ENCODE measurements around the gene SMAD6. TPM values are rescaled to one million over a fixed set of nuclear protein-coding genes. Genes with fewer than 3 reads are reported as not detected.

Gene SMAD6
- total RNA-seq, 1 experiment from 2014 or later, result 8.9 TPM

DNA sequence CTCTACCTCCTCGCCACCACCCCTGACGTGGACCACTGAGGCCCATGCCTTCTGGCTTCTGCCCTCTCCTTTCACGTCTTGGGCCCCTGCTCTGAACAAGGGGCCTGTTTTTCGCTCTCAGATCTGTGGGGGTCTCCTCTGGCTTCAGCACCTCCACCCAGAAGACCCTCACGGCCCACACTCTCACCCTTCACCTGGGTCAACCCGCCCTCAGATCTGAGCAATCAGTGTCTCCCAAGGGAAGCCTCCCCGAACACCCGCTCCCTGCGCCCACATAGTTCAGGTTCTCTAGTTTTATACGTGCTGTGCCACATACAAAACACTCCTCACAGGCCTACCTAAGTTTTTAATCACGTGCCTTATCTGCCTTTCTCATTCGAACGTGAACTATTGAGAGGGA is 48.2 kb upstream of the SMAD6 start:
- no TSS peak for BruUV-seq (replicated peaks)
- DNase-seq, result no peak
- Mint-ChIP-seq H3K4me3 (ENCODE audit: unreplicated experiment) (no peak overlapping the region), H3K27me3 (ENCODE audit: insufficient read depth, unreplicated experiment) (no peaks in the 10 kb centered on the region), H3K36me3 (ENCODE audit: insufficient read depth, unreplicated experiment) (no peaks in the 10 kb centered on the region), H3K9me3 (ENCODE audit: unreplicated experiment) (no peaks in the 10 kb centered on the region), H3K4me1 (ENCODE audit: low read depth, unreplicated experiment) (peaks cover 30% of the 10 kb centered on the region), H3K27ac (ENCODE audit: unreplicated experiment) (no peak overlapping the region)
- ChIA-PET POLR2A (interaction anchor here (0.6 kb wide), 1 partner anchor 255 kb away, joined by 3 read pairs; no protein-coding TSS in a partner anchor), CTCF (no interaction called here)
- no peak overlapping the region for H3K4me3 ChIP-seq (ENCODE audit: low read depth, low read length)
- no peaks in the 10 kb centered on the region for H3K9me3 ChIP-seq
- TF ChIP-seq, protein P1, sequence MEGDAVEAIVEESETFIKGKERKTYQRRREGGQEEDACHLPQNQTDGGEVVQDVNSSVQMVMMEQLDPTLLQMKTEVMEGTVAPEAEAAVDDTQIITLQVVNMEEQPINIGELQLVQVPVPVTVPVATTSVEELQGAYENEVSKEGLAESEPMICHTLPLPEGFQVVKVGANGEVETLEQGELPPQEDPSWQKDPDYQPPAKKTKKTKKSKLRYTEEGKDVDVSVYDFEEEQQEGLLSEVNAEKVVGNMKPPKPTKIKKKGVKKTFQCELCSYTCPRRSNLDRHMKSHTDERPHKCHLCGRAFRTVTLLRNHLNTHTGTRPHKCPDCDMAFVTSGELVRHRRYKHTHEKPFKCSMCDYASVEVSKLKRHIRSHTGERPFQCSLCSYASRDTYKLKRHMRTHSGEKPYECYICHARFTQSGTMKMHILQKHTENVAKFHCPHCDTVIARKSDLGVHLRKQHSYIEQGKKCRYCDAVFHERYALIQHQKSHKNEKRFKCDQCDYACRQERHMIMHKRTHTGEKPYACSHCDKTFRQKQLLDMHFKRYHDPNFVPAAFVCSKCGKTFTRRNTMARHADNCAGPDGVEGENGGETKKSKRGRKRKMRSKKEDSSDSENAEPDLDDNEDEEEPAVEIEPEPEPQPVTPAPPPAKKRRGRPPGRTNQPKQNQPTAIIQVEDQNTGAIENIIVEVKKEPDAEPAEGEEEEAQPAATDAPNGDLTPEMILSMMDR (IDR thresholded peaks at IDR 0.05; ENCODE audit: insufficient read depth in 1 of 2, low read depth in 1 of 2, low read length in 1 of 2, severe bottlenecking in 1 of 2, unreplicated experiment in 1 of 2), result no peak
- no peaks in the 10 kb centered on the region for H3K27me3 ChIP-seq (replicated peaks; ENCODE audit: control insufficient read depth, insufficient read depth, low read length)
- intact Hi-C loops (cut with micrococcal nuclease; ENCODE audit: unreplicated experiment), result no loop called here
- no peaks in the 10 kb centered on the region for H3K36me3 ChIP-seq (ENCODE audit: control insufficient read depth, insufficient read depth, low read length)
- H3K4me1 ChIP-seq, result peaks cover 12% of the 10 kb centered on the region

- Mint-ChIP-seq H3K4me1 (ENCODE audit: low read depth, unreplicated experiment) (peaks cover 30% of the 10 kb centered on the region), H3K27me3 (ENCODE audit: insufficient read depth, unreplicated experiment) (no peaks in the 10 kb centered on the region), H3K36me3 (ENCODE audit: insufficient read depth, unreplicated experiment) (no peaks in the 10 kb centered on the region), H3K4me3 (ENCODE audit: unreplicated experiment) (no peak overlapping the region), H3K9me3 (ENCODE audit: unreplicated experiment) (no peaks in the 10 kb centered on the region), H3K27ac (ENCODE audit: unreplicated experiment) (no peak overlapping the region)
- DNase-seq, result no peak
- H3K4me3 ChIP-seq (ENCODE audit: low read depth, low read length), result no peak overlapping the region
- CTCF ChIA-PET, result no interaction called here
- TF ChIP-seq, protein P1 (IDR thresholded peaks at IDR 0.05; ENCODE audit: insufficient read depth in 1 of 2, low read depth in 1 of 2, low read length in 1 of 2, severe bottlenecking in 1 of 2, unreplicated experiment in 1 of 2), result no peak
- POLR2A ChIA-PET, result interaction anchor here (0.6 kb wide), 2 partner anchors 20 to 254 kb away, joined by 3 read pairs; no protein-coding TSS in a partner anchor
- intact Hi-C loops (cut with micrococcal nuclease; ENCODE audit: unreplicated experiment), result no loop called here
- no peaks in the 10 kb centered on the region for H3K27me3 ChIP-seq (replicated peaks; ENCODE audit: control insufficient read depth, insufficient read depth, low read length)
- no peaks in the 10 kb centered on the region for H3K36me3 ChIP-seq (ENCODE audit: control insufficient read depth, insufficient read depth, low read length)
- H3K4me1 ChIP-seq, result peaks cover 12% of the 10 kb centered on the region
- no peaks in the 10 kb centered on the region for H3K9me3 ChIP-seq
- BruUV-seq (replicated peaks), result no TSS peak
Measured at GRCh38 chr15:66654361-66654738, 47.7 kb upstream of the SMAD6 start.

GRCh38 chr15:66654739-66655375 is 47.2 kb upstream of the SMAD6 start:
- BruUV-seq (replicated peaks), result no TSS peak
- Histone ChIP-seq H3K4me3 (ENCODE audit: low read depth, low read length) (no peak overlapping the region), H3K4me1 (peaks cover 12% of the 10 kb centered on the region), H3K9me3 (no peaks in the 10 kb centered on the region), H3K36me3 (ENCODE audit: control insufficient read depth, insufficient read depth, low read length) (no peaks in the 10 kb centered on the region), H3K27me3 (replicated peaks; ENCODE audit: control insufficient read depth, insufficient read depth, low read length) (no peaks in the 10 kb centered on the region)
- ChIA-PET POLR2A (interaction anchor here (0.6 kb wide), 3 partner anchors 18 to 254 kb away, joined by 3 to 5 read pairs (median 3); no protein-coding TSS in a partner anchor), CTCF (no interaction called here)
- DNase-seq, result no peak
- no peak overlapping the region for H3K4me3 Mint-ChIP-seq (ENCODE audit: unreplicated experiment)
- intact Hi-C loops (cut with micrococcal nuclease; ENCODE audit: unreplicated experiment), result no loop called here
- H3K9me3 Mint-ChIP-seq (ENCODE audit: unreplicated experiment), result no peaks in the 10 kb centered on the region
- TF ChIP-seq, protein P1 (IDR thresholded peaks at IDR 0.05; ENCODE audit: insufficient read depth in 1 of 2, low read depth in 1 of 2, low read length in 1 of 2, severe bottlenecking in 1 of 2, unreplicated experiment in 1 of 2), result no peak
- no peak overlapping the region for H3K27ac Mint-ChIP-seq (ENCODE audit: unreplicated experiment)
- H3K4me1 Mint-ChIP-seq (ENCODE audit: low read depth, unreplicated experiment), result peaks cover 30% of the 10 kb centered on the region
- H3K27me3 Mint-ChIP-seq (ENCODE audit: insufficient read depth, unreplicated experiment), result no peaks in the 10 kb centered on the region
- H3K36me3 Mint-ChIP-seq (ENCODE audit: insufficient read depth, unreplicated experiment), result no peaks in the 10 kb centered on the region

Measured in Caco-2 (cell line).